ENCODE results near the gene GPR32.
"Not testable (repeated sequence)": the region's sequence is repeated elsewhere in the genome, so short reads cannot be mapped to it uniquely, and the experiment has no call there.

GPR32 gene

DNA sequence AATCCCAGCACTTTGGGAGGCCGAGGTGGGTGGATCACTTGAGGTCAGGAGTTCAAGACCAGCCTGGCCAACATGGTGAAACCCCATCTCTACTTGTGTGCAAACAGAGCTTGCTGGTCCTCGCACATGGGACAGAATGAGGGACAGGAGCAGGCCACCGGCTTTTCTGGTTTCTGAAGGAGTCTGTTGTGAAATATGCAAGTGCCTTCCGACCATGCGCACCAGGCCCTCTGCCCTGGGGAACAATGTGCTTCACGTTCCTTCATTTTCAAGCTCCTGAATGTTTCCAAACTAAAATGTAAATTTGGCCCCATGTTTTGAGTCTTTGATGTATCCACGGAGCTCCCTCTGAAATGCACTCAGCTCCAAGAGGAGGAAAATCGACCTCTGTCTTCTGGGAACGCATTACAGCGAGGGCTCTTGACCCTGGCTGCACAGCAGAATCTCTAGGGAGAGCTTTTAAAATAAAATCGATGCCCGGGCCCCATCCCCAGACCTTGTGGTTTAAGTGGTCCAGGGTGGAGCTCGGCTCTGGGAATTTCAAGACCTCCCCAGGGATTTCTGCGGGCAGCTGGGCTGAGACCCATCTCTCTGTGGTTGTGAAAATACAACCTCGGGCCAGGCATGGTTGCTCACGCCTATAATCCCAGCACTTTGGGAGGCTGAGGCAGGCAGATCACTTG, 10.6 kb downstream of the GPR32 start:
- no peak for DNase-seq (ENCODE audit: low read depth in 2 of 2, low spot score in 1 of 2)

- not testable (repeated sequence) for DNase-seq (ENCODE audit: low read depth in 2 of 2, low spot score in 1 of 2)
Observed at GRCh38 chr19:50783848-50784152, 13.5 kb downstream of the GPR32 start.

GRCh38 chr19:50784710-50785109, 14.4 kb downstream of the GPR32 start:
- no peak for DNase-seq (ENCODE audit: low read depth in 2 of 2, low spot score in 1 of 2)

DNA sequence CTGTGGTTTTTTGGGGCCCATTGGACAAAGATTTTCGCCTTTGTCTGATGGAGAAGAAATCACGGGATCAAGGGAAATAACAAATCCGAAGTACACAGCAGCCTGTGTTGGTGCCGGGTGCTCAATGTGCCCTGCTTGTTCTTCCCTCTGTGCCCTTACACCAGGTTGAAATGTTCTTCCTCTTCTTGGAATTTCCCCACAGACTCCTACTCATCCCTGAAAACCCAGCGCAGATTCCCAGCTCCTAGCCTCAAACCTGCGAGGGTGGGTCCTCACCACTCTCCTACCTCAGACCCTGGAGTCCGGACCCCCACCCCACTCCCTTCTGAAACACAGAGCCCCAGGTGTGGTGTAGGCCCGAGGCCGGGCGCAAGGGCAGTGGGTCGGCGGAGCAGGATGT, 15.1 kb downstream of the GPR32 start:
- no peak for DNase-seq (ENCODE audit: low read depth in 2 of 2, low spot score in 1 of 2)

- no peak for DNase-seq (ENCODE audit: low read depth in 2 of 2, low spot score in 1 of 2)
Observed at GRCh38 chr19:50790396-50790795, 20.1 kb downstream of the GPR32 start, which contains the start of gene ACP4. TSS of gene ACP4 (plus strand) at chr19:50790415. CDS start at chr19:50790415, 0 bp downstream.

DNA sequence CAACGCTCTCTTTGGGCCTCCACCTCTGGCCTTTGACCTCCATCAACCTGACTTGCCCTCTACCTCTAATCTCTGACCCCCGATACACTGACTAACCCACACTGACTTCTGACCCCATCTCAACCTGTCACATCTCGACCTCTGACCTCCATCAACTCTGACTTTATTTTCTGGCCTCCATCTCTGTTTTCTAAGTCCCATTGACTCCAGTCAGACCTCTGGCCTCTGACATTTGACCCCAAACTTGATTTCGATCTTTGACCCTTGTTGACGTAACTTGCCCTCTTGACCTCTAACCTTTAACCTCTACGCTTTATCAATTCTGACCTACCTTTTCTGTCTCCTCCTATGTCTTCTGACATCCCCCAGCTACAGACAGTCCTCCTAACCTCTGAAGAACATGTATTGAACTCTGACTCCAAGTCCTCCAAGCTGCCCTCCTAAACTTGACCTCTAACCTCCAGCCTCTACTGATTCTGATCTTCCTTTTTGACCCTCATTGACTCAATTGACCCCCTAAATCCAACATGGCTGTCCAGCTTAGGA, 20.7 kb downstream of the GPR32 start:
- DNase-seq (ENCODE audit: low read depth in 2 of 2, low spot score in 1 of 2) = no peak

DNA sequence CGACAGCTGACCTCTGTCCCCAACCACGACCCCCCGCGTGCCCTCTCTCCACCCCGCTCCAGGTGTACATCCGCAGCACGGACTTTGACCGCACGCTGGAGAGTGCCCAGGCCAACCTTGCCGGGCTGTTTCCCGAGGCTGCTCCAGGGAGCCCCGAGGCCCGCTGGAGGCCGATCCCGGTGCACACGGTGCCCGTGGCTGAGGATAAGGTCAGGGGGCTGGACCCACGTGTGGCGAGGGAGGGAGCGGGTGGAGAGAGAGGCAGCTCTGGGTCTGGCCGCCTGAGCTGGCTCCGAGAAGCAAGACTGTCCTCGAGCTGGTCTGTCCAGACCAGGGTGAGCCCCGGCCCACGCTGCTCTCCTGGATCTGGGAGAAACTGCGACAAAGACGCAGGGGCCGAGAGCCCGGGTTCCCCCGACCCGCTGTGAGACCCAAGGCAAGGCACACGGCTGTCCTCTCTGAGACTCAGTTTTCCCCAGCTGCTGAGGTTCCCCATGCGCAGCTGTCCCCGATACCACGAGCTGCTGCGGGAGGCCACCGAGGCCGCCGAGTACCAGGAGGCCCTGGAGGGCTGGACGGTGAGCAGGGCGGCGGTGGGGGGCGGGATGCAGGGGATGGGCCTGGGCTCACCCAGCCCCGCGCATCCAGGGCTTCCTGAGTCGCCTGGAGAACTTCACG, 21.5 kb downstream of the GPR32 start:
- no peak for DNase-seq (ENCODE audit: low read depth in 2 of 2, low spot score in 1 of 2)

- no peak for DNase-seq (ENCODE audit: low read depth in 2 of 2, low spot score in 1 of 2)
Observed at GRCh38 chr19:50792272-50793250, 22.3 kb downstream of the GPR32 start.

DNA sequence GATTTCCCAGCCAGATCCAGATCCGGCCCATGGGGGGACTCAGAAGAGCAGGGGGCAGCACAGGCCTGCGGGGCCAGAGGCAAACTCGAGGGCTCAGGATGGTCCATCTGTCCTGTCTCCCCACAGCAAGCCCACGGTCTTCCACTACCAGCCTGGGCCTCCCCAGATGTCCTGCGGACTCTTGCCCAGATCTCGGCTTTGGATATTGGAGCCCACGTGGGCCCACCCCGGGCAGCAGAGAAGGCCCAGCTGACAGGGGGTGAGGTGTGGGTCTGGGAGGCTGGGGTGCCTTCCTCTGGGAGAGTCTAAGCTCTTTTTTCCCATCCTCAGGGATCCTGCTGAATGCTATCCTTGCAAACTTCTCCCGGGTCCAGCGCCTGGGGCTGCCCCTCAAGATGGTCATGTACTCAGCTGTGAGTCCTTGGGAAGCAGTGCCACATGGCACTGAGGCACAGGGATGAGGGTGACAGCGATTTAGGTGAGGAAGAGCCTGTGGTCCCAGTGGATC, 23.3 kb downstream of the GPR32 start:
- DNase-seq (ENCODE audit: low read depth in 2 of 2, low spot score in 1 of 2) = no peak

DNA sequence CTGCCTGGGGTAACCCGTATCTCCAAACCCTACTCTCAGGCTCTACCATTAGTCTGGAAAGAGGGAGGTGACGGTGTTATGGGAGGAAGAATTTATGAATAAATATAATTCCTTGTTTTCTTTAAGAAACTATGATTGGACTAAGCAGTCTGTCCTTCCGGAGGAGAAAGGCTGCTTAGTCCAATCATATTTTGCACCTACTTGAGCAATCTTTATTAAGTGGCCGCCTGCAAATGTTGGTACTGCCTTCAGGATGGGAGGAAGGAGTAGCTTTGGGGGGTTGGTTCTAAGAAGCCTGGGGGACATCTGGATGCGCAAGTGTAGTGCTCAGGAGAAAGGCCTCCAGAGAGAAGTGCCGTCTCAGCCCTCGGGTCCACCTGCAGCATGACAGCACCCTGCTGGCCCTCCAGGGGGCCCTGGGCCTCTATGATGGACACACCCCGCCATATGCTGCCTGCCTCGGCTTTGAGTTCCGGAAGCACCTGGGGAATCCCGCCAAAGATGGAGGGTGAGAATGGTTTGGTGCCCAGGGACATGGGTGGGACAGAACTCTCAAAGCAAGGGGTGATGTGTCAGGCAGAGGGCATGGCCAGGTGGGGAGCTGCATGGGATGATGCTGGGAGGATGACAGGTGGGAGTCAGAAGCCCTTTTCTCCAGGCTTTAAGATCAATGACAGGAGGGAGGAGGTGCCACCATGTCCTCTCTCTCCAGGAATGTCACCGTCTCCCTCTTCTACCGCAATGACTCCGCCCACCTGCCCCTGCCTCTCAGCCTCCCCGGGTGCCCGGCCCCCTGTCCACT, 24.0 kb downstream of the GPR32 start:
- DNase-seq (ENCODE audit: low read depth in 2 of 2, low spot score in 1 of 2) = no peak

- no peak for DNase-seq (ENCODE audit: low read depth in 2 of 2, low spot score in 1 of 2)
Observed at GRCh38 chr19:50794876-50795663, 24.8 kb downstream of the GPR32 start.

DNA sequence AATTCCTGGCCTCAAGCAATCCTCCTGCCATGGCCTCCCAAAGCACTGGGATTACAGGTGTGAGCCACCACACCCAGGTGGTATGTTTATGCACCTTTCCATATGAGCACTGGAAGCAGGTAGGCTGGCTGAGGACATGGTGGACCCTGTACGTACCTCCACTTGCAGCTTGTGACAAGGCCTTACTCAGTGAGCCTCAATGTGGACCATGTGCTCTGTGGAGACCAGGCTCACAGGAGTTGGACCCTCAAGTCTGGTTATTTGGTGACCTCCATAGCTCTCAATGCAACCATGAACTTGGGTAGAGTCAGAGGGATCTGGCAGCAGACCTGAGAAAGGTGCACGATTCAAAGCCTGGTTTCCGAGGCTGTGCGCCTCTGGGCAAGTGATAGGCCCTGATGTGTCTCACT, 25.4 kb downstream of the GPR32 start:
- no peak for DNase-seq (ENCODE audit: low read depth in 2 of 2, low spot score in 1 of 2)

DNA sequence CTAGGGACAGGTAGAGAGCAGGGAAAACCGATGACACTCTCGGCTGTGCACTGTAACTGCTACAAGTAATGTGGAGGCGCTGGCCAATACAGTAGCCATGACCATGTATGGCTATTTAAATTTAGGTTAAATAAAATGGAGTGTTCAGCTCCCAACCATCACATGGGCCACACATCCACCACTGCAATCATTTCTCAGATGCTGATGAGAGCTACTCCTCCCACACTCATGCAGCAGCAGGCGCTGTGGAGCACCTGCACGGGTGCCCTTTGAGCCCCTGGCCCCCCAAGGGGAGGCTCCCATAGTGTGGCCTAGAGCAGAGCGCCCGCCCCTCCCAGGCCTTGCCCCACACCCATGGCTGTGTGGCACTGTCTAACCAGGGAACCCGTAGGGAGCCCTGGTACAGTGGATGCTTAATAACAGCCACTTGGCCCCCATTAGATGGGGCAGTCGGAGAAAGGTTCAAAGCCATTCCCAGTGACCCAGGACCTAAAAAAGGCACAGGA, 25.9 kb downstream of the GPR32 start:
- no peak for DNase-seq (ENCODE audit: low read depth in 2 of 2, low spot score in 1 of 2)

DNA sequence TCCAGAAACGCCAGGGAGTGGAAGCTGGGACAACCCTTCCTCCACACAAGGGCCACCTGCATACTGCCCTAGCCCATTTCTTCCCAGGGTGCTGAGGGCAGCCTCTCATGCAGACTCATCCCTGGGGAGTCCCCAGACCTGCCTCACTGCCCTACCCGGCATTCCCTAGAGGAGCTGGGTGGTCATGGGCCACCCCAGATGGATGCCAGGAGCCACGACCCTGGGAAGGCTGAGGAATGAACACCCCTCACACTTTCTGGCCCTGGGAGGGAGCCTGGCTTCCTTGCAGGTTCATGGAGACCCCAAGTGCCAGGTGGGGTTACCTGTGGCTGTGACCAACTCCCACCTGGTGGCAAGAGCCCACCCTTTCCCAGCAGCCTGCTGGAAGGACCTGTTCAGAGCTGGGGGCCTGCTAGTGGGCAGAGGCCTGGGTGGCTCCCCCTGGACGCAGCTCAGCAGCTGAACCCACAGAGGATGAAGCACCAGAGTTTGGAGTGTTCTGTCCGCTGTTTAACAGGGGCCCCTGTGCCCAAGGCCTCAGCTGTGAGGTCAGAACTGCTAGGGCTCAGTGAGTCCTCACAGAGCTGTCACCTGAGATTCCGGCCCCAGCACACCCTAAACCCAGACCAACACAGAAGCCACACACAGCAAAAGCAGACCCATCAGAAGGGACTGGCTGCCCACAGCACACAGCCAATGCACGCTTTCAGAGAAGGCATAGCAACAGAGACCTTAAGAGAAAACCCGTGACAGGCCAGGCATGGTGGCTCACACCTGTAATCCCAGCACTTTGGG, 26.6 kb downstream of the GPR32 start:
- no peak for DNase-seq (ENCODE audit: low read depth in 2 of 2, low spot score in 1 of 2)

DNA sequence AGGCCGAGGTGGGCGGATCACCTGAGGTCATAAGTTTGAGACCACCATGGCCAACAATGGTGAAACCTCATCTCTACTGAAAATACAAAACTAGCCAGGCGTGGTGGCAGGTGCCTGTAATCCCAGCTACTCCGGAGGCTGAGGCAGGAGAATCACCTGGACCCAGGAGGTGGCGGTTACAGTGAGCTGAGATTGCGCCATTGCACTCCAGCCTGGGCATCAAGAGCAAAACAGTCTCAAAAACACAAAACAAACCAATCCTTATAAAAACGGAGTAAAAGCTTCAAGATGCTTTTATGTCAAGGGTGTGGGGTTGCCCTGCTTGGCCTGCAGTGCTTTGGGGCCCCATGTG, 27.1 kb downstream of the GPR32 start:
- no peak for DNase-seq (ENCODE audit: low read depth in 2 of 2, low spot score in 1 of 2)

- no peak for DNase-seq (ENCODE audit: low read depth in 2 of 2, low spot score in 1 of 2)
Observed at GRCh38 chr19:50797781-50798658, 27.8 kb downstream of the GPR32 start.

GRCh38 chr19:50798659-50799546, 28.6 kb downstream of the GPR32 start:
- DNase-seq (ENCODE audit: low read depth in 2 of 2, low spot score in 1 of 2) = no peak
